Transverse colon (tissue), 4 donors: Measurements from ENCODE around the gene TGIF2. TPM values are rescaled to one million over a fixed set of nuclear protein-coding genes. Genes with fewer than 3 reads are reported as not detected.

Experiments used
- DNase-seq: peaks from one replicate; pipeline ENCODE4 v3.0.0-alpha.2; 2019
- H3K27ac ChIP-seq, 4 donors: fragments of 200-600 bp; sonication (generic); 2 replicates each; pipeline ENCODE4 v1.5.1; 2016 to 2018; ENCODE audit warnings: inconsistent platforms in 4 of 4
- H3K27me3 ChIP-seq: fragments of 200-600 bp; sonication (generic); 2 replicates; pipeline ENCODE4 v1.5.1; 2017; ENCODE audit warnings: inconsistent platforms
- H3K36me3 ChIP-seq, 4 donors: fragments of 200-600 bp; sonication (generic); 2 replicates each; pipeline ENCODE4 v1.5.1; 2017 to 2019; ENCODE audit warnings: inconsistent platforms in 4 of 4
- H3K4me1 ChIP-seq, 4 donors: fragments of 200-600 bp; sonication (generic); 2 replicates each; pipeline ENCODE4 v1.5.1; 2017 to 2020; ENCODE audit warnings: inconsistent platforms in 4 of 4
- H3K4me3 ChIP-seq, 4 donors: fragments of 200-600 bp; sonication (generic); 1 replicate in 1 of 4; 2 replicates in 3 of 4; pipeline versions ENCODE4 v1.5.1 to v1.6.1; 2017 to 2019; ENCODE audit warnings: inconsistent platforms in 4 of 4
- H3K9me3 ChIP-seq, 2 donors: fragments of 200-600 bp; sonication (generic); 2 replicates each; pipeline ENCODE4 v1.5.1; 2017 to 2019; ENCODE audit warnings: inconsistent platforms in 2 of 2
- CTCF ChIP-seq, 5 experiments: fragments of 200-600 bp in 3 of 5; fragments of 450-650 bp in 2 of 5; sonication (generic) in 3 of 5; IDR thresholded peaks; 1 replicate in 2 of 5; 2 replicates in 3 of 5; pipeline ENCODE4 v1.5.1; 2016 to 2017; ENCODE audit warnings: antibody characterized with exemption in 5 of 5, inconsistent platforms in 3 of 5, mild to moderate bottlenecking in 2 of 5, moderate library complexity in 1 of 5
- EP300 ChIP-seq: sonication (generic); formaldehyde crosslinking; IDR thresholded peaks from one replicate; pipeline ENCODE4 v1.6.1; 2017; ENCODE audit warnings: antibody characterized with exemption, low read depth
- POLR2A ChIP-seq: fragments of 450-650 bp; IDR thresholded peaks from one replicate; pipeline ENCODE4 v1.6.1; 2016; ENCODE audit warnings: antibody characterized with exemption, mild to moderate bottlenecking, moderate library complexity
- POLR2AphosphoS5 ChIP-seq, 3 donors: sonication (generic); formaldehyde crosslinking; IDR thresholded peaks; one replicate each; pipeline ENCODE4 v1.6.1; 2016; ENCODE audit warnings: antibody characterized with exemption in 3 of 3
- WGBS, 2 donors: methylation state at CpG; one replicate each; pipeline ENCODE4 v1.1.5; 2018; ENCODE audit warnings: low coverage in 1 of 2; 5-methylcytosine and 5-hydroxymethylcytosine counted together
- in situ Hi-C, 4 donors: fragments of 200-750 bp; cut with MboI; loops; one replicate each; pipeline versions ENCODE4 v1.15.0 to v1.15.1; 2017; ENCODE audit warnings: low sequenced_read_pairs in 3 of 4, low pct_ligation_motif_present in 1 of 4, low pct_unique_long_range_greater_than_20kb in 1 of 4
- intact Hi-C: fragments of 100-400 bp; cut with DNase I; formaldehyde crosslinking; loops from one replicate; pipeline ENCODE4 v1.15.1; 2023; ENCODE audit warnings: low total_unique reads
- total RNA-seq, 4 donors: library from RNA; depleted of rRNA; stranded (reverse); fragments of >200 nt; gene quantifications; one replicate each; pipeline ENCODE4 v1.1.0, GENCODE V29; 2016

The TGIF2 gene
- total RNA-seq, 4 donors from 2014 or later, result 0.75 to 130 (median 3.9) TPM

GRCh38 chr20:36544134-36545018 lies 29.0 kb upstream of the TGIF2 start:
- peaks cover 3 to 25% (median 15%) of the 10 kb centered on the region in 4 donors for H3K4me1 ChIP-seq

GRCh38 chr20:36546111-36546736 lies 27.2 kb upstream of the TGIF2 start:
- H3K27me3 ChIP-seq, result no peaks in the 10 kb centered on the region
- in situ Hi-C loops (no loop called here), intact Hi-C loops (no loop called here)
- 75% methylated on average over 14 of the region's 14 CpGs; no CpG with 5 or more reads in 1 of the 2 donors for WGBS, 2 donors
- no peaks in the 10 kb centered on the region for H3K9me3 ChIP-seq
- H3K4me3 ChIP-seq, result no peak overlapping the region
- H3K27ac ChIP-seq, result peak overlapping the region; percentile 2 to 99 (median 90)
- peaks cover under 1 to 18% (median 10%) of the 10 kb centered on the region in 4 donors for H3K4me1 ChIP-seq
- no peak for DNase-seq
- H3K36me3 ChIP-seq, result no peaks in the 10 kb centered on the region
- TF ChIP-seq POLR2AphosphoS5 (IDR thresholded peaks at IDR 0.05) (no peak), POLR2A (no peak), EP300 (no peak), CTCF (IDR thresholded peaks at IDR 0.05) (no peak)

More at GRCh38 chr20:36544134-36545018, 29.0 kb upstream of the TGIF2 start:
- Histone ChIP-seq H3K27ac (peak overlapping the region; percentile 80 to 99 (median 90)), H3K36me3 (no peaks in the 10 kb centered on the region), H3K4me3 (peak overlapping the region in 3 of 4 donors; percentile 56 to 59 (median 57)), H3K9me3 (no peaks in the 10 kb centered on the region), H3K27me3 (no peaks in the 10 kb centered on the region)
- WGBS, 2 donors, result 60 to 69% methylated on average over 3 to 14 of the region's 15 CpGs
- no peak for DNase-seq
- TF ChIP-seq CTCF (IDR thresholded peaks at IDR 0.05), result no peak
- no peak for TF ChIP-seq POLR2AphosphoS5 (IDR thresholded peaks at IDR 0.05)
- TF ChIP-seq EP300, result no peak
- TF ChIP-seq POLR2A, result no peak
- intact Hi-C loops, result loop anchor here (5.0 kb wide), 1 partner anchor 82 kb away; no protein-coding TSS in a partner anchor
- in situ Hi-C loops, result no loop called here

- no peaks in the 10 kb centered on the region for H3K27me3 ChIP-seq
- H3K27ac ChIP-seq, result peak overlapping the region in 3 of 4 donors; percentile 88 to 99 (median 93)
- no peak for DNase-seq
- peaks cover 0 to 17% (median 8%) of the 10 kb centered on the region in 4 donors for H3K4me1 ChIP-seq
- 62% methylated on average over 12 of the region's 12 CpGs; no CpG with 5 or more reads in 1 of the 2 donors for WGBS, 2 donors
- intact Hi-C loops (no loop called here), in situ Hi-C loops (no loop called here)
- H3K9me3 ChIP-seq, result no peaks in the 10 kb centered on the region
- no peak for TF ChIP-seq POLR2AphosphoS5 (IDR thresholded peaks at IDR 0.05)
- no peaks in the 10 kb centered on the region for H3K36me3 ChIP-seq
- no peak overlapping the region for H3K4me3 ChIP-seq
Observed at GRCh38 chr20:36547186-36548005, 26.0 kb upstream of the TGIF2 start.

- in situ Hi-C loops (no loop called here), intact Hi-C loops (no loop called here)
- H3K4me3 ChIP-seq, result no peak overlapping the region
- TF ChIP-seq POLR2AphosphoS5 (IDR thresholded peaks at IDR 0.05), result no peak
- TF ChIP-seq EP300, result no peak
- no peak for TF ChIP-seq POLR2A
- TF ChIP-seq CTCF (IDR thresholded peaks at IDR 0.05), result no peak
- peaks cover 0 to 17% (median 8%) of the 10 kb centered on the region in 4 donors for H3K4me1 ChIP-seq
- no peaks in the 10 kb centered on the region for H3K36me3 ChIP-seq
- H3K27ac ChIP-seq, result peak overlapping the region in 2 of 4 donors; percentile 68 to 99
- DNase-seq, result no peak
- H3K9me3 ChIP-seq, result no peaks in the 10 kb centered on the region
- 90% methylated on average over 12 of the region's 12 CpGs; no CpG with 5 or more reads in 1 of the 2 donors for WGBS, 2 donors
- H3K27me3 ChIP-seq, result no peaks in the 10 kb centered on the region
Observed at GRCh38 chr20:36548006-36548315, 25.4 kb upstream of the TGIF2 start.
